ENCODE results near the gene CYP11A1. TPM values are rescaled to one million over a fixed set of nuclear protein-coding genes. Genes with fewer than 3 reads are reported as not detected.

Gene CYP11A1
- total RNA-seq, 3 donors from 2014 or later: 1.1 to 4.6 (median 1.3) TPM

GRCh38 chr15:74386496-74387140, 19.2 kb upstream of the CYP11A1 start:
- H3K36me3 ChIP-seq: no peaks in the 10 kb centered on the region
- no peaks in the 10 kb centered on the region for H3K9me3 ChIP-seq
- intact Hi-C loops (cut with DNase I; ENCODE audit: low total_unique reads): no loop called here
- no peaks in the 10 kb centered on the region for H3K27me3 ChIP-seq
- H3K27ac ChIP-seq: peak overlapping the region; percentile 14 to 80
- no peak for DNase-seq (ENCODE audit: low spot score in 2 of 2)
- TF ChIP-seq POLR2A (IDR thresholded peaks at IDR 0.05): no peak
- no peak for TF ChIP-seq CTCF (IDR thresholded peaks at IDR 0.05)
- no peak for TF ChIP-seq POLR2AphosphoS5 (IDR thresholded peaks at IDR 0.05)
- no peak overlapping the region for H3K4me3 ChIP-seq
- H3K4me1 ChIP-seq: peaks cover 0 to 13% of the 10 kb centered on the region in 2 donors

GRCh38 chr15:74385733-74386132, 18.3 kb upstream of the CYP11A1 start:
- no peaks in the 10 kb centered on the region for H3K27me3 ChIP-seq
- H3K36me3 ChIP-seq: no peaks in the 10 kb centered on the region
- no peak for DNase-seq (ENCODE audit: low spot score in 2 of 2)
- H3K9me3 ChIP-seq: no peaks in the 10 kb centered on the region
- intact Hi-C loops (cut with DNase I; ENCODE audit: low total_unique reads): no loop called here
- H3K27ac ChIP-seq: peak overlapping the region; percentile 62 to 80
- H3K4me1 ChIP-seq: peaks cover 0 to 13% of the 10 kb centered on the region in 2 donors
- TF ChIP-seq POLR2A (IDR thresholded peaks at IDR 0.05) (no peak), CTCF (IDR thresholded peaks at IDR 0.05) (no peak), POLR2AphosphoS5 (IDR thresholded peaks at IDR 0.05) (no peak)
- no peak overlapping the region for H3K4me3 ChIP-seq

GRCh38 chr15:74384881-74385643, 17.6 kb upstream of the CYP11A1 start:
- Histone ChIP-seq H3K27me3 (no peaks in the 10 kb centered on the region), H3K9me3 (no peaks in the 10 kb centered on the region), H3K4me1 (peaks cover 0 to 13% of the 10 kb centered on the region in 2 donors), H3K27ac (peak overlapping the region; percentile 62 to 80), H3K36me3 (no peaks in the 10 kb centered on the region), H3K4me3 (no peak overlapping the region)
- peak in 1 of 2 donors; percentile 58 for DNase-seq (ENCODE audit: low spot score in 2 of 2)
- TF ChIP-seq POLR2A (IDR thresholded peaks at IDR 0.05) (no peak), CTCF (IDR thresholded peaks at IDR 0.05) (no peak), POLR2AphosphoS5 (IDR thresholded peaks at IDR 0.05) (no peak)
- intact Hi-C loops (cut with DNase I; ENCODE audit: low total_unique reads): no loop called here

- no peak for DNase-seq (ENCODE audit: low spot score in 2 of 2)
- peaks cover 0 to 13% of the 10 kb centered on the region in 2 donors for H3K4me1 ChIP-seq
- peak overlapping the region; percentile 62 to 80 for H3K27ac ChIP-seq
- no peak for TF ChIP-seq POLR2AphosphoS5 (IDR thresholded peaks at IDR 0.05)
- TF ChIP-seq POLR2A (IDR thresholded peaks at IDR 0.05): no peak
- no peak for TF ChIP-seq CTCF (IDR thresholded peaks at IDR 0.05)
- no peaks in the 10 kb centered on the region for H3K9me3 ChIP-seq
- H3K36me3 ChIP-seq: no peaks in the 10 kb centered on the region
- H3K4me3 ChIP-seq: no peak overlapping the region
- no peaks in the 10 kb centered on the region for H3K27me3 ChIP-seq
- intact Hi-C loops (cut with DNase I; ENCODE audit: low total_unique reads): no loop called here
These were observed 17.1 kb upstream of the CYP11A1 start for GRCh38 chr15:74384566-74384880.

All from breast epithelium (tissue), 4 donors.